Esophagus squamous epithelium (tissue), 4 donors: Measurements from ENCODE around the gene THY1.

ENCODE experiments used
- CTCF ChIP-seq, 6 experiments: fragments of 450-650 bp in 4 of 6; fragments of 200-600 bp in 2 of 6; sonication (generic) in 2 of 6; IDR thresholded peaks; one replicate each; pipeline ENCODE4 v1.5.1; 2016 to 2019; ENCODE audit warnings: antibody characterized with exemption in 6 of 6, mild to moderate bottlenecking in 4 of 6, moderate library complexity in 4 of 6
- POLR2A ChIP-seq, 4 donors: fragments of 450-650 bp; IDR thresholded peaks; one replicate each; pipeline ENCODE4 v1.6.1; 2017; ENCODE audit warnings: antibody characterized with exemption in 4 of 4, mild to moderate bottlenecking in 4 of 4, moderate library complexity in 3 of 4

GRCh38 chr11:119459293-119459976 lies 36.5 kb upstream of the THY1 start:
- TF ChIP-seq CTCF (IDR thresholded peaks at IDR 0.05) (no peak), POLR2A (IDR thresholded peaks at IDR 0.05) (no peak)
